ENCODE results near the gene DUSP22.

DNA sequence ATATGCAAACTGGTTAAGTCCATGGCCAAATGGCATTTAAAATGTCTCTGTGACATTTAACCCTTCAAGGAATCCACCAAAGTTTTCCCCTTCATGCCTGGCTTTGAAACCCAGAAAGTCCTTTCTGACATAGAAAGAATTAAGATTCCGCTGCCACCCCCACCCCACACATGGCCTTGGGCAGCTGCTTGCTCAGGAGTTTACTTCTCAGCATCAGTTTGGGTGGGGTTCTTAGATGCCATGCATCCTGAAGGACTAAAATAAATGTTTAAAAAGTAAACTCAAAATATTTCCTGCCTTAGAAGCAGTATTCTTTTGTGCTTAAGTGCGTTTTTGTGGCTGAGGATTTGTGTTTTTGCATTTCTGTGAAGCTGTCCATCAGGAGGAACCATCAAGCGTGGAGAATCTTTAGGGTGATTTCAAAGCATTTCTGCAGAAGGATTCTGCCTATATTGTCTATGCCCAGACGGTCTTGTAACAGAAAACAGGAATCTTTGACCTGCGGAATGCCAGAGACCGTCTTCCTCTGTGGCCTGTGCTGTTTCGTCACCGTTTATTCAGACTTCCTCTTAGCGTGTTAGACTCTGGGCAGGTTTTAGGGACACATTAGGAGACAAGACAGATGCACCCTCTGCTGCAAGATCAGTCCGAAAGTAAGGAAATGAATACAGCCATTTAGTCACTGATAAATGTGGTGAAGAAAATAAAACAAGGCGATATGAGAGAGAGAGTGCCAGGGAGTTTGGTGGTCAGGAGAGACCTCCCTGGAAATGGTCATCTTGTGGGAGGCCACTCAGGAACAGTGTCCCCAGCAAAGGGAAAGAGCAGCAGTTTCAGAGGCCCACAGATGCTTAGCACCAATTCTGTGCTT, 6.2 kb downstream of the DUSP22 start:
- TF ChIP-seq POLR2A (IDR thresholded peaks at IDR 0.05; ENCODE audit: low read length) (no peak), GATA1 (IDR thresholded peaks at IDR 0.05; ENCODE audit: low read depth, low read length) (no peak)
